ENCODE results near the gene ST7.

DNA sequence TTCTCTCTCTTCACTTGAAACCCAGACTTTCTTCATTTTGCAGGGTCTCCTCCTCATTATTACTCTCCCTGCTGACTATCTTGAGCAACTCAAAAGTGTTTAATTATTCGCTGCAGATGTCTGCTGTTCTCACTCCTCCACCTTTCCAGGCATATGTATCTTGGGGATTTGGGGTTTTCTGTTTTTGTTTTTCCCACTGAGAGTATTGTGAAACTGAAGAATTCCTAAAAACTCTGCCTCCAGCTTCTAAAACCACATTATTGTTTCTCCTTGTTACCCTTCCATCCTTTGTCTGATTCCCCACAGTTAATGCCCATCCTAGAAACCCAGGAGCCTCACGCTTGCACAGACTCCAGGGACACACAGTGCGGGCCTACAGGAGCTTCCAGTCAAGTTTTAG is 318.3 kb downstream of the ST7 start:
- TF ChIP-seq ZNF274 (CRISPR knock-in tag; IDR thresholded peaks at IDR 0.05) (no peak), ZC3H4 (CRISPR knock-in tag; IDR thresholded peaks at IDR 0.05; ENCODE audit: borderline replicate concordance) (no peak), RAD21 (CRISPR knock-in tag; IDR thresholded peaks at IDR 0.05) (no peak), POLR2A (IDR thresholded peaks at IDR 0.05; ENCODE audit: insufficient read depth in 1 of 2, low read depth in 2 of 2, low read length in 2 of 2) (no peak), FOXJ3 (CRISPR knock-in tag; IDR thresholded peaks at IDR 0.05; ENCODE audit: borderline replicate concordance) (no peak), PHF8 (CRISPR knock-in tag; IDR thresholded peaks at IDR 0.05) (no peak), SMC3 (IDR thresholded peaks at IDR 0.05; ENCODE audit: low read length) (no peak)
- TF ChIP-seq, protein P1, sequence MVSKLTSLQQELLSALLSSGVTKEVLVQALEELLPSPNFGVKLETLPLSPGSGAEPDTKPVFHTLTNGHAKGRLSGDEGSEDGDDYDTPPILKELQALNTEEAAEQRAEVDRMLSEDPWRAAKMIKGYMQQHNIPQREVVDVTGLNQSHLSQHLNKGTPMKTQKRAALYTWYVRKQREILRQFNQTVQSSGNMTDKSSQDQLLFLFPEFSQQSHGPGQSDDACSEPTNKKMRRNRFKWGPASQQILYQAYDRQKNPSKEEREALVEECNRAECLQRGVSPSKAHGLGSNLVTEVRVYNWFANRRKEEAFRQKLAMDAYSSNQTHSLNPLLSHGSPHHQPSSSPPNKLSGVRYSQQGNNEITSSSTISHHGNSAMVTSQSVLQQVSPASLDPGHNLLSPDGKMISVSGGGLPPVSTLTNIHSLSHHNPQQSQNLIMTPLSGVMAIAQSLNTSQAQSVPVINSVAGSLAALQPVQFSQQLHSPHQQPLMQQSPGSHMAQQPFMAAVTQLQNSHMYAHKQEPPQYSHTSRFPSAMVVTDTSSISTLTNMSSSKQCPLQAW (CRISPR knock-in tag; IDR thresholded peaks at IDR 0.05) = no peak
- TF ChIP-seq, protein P2, sequence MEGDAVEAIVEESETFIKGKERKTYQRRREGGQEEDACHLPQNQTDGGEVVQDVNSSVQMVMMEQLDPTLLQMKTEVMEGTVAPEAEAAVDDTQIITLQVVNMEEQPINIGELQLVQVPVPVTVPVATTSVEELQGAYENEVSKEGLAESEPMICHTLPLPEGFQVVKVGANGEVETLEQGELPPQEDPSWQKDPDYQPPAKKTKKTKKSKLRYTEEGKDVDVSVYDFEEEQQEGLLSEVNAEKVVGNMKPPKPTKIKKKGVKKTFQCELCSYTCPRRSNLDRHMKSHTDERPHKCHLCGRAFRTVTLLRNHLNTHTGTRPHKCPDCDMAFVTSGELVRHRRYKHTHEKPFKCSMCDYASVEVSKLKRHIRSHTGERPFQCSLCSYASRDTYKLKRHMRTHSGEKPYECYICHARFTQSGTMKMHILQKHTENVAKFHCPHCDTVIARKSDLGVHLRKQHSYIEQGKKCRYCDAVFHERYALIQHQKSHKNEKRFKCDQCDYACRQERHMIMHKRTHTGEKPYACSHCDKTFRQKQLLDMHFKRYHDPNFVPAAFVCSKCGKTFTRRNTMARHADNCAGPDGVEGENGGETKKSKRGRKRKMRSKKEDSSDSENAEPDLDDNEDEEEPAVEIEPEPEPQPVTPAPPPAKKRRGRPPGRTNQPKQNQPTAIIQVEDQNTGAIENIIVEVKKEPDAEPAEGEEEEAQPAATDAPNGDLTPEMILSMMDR (CRISPR knock-in tag; IDR thresholded peaks at IDR 0.05) = no peak
- TF ChIP-seq, protein P3, sequence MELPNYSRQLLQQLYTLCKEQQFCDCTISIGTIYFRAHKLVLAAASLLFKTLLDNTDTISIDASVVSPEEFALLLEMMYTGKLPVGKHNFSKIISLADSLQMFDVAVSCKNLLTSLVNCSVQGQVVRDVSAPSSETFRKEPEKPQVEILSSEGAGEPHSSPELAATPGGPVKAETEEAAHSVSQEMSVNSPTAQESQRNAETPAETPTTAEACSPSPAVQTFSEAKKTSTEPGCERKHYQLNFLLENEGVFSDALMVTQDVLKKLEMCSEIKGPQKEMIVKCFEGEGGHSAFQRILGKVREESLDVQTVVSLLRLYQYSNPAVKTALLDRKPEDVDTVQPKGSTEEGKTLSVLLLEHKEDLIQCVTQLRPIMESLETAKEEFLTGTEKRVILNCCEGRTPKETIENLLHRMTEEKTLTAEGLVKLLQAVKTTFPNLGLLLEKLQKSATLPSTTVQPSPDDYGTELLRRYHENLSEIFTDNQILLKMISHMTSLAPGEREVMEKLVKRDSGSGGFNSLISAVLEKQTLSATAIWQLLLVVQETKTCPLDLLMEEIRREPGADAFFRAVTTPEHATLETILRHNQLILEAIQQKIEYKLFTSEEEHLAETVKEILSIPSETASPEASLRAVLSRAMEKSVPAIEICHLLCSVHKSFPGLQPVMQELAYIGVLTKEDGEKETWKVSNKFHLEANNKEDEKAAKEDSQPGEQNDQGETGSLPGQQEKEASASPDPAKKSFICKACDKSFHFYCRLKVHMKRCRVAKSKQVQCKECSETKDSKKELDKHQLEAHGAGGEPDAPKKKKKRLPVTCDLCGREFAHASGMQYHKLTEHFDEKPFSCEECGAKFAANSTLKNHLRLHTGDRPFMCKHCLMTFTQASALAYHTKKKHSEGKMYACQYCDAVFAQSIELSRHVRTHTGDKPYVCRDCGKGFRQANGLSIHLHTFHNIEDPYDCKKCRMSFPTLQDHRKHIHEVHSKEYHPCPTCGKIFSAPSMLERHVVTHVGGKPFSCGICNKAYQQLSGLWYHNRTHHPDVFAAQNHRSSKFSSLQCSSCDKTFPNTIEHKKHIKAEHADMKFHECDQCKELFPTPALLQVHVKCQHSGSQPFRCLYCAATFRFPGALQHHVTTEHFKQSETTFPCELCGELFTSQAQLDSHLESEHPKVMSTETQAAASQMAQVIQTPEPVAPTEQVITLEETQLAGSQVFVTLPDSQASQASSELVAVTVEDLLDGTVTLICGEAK (IDR thresholded peaks at IDR 0.05) = no peak
- TF ChIP-seq, protein P3 (CRISPR knock-in tag; IDR thresholded peaks at IDR 0.05) = no peak
